Fibroblast of the aortic adventitia (primary cell): Measurements from ENCODE around the gene PRSS21. TPM values are rescaled to one million over a fixed set of nuclear protein-coding genes. Genes with fewer than 3 reads are reported as not detected.

Source experiments
- DNase-seq: peaks from one replicate; pipeline ENCODE4 v3.0.0-alpha.2; 2010; ENCODE audit warnings: low read depth
- H3K4me3 ChIP-seq: 2 replicates; pipeline ENCODE4 v1.5.1; 2011; ENCODE audit warnings: low read depth, mild to moderate bottlenecking, control low read depth, low read length, moderate library complexity
- CTCF ChIP-seq: IDR thresholded peaks from 2 replicates; pipeline ENCODE4 v1.5.1; 2011; ENCODE audit warnings: mild to moderate bottlenecking, low read length, control low read depth, inconsistent platforms; ENCODE audit not compliant: insufficient read depth
- total RNA-seq: library from RNA; depleted of rRNA; stranded (reverse); fragments of >200 nt; gene quantifications from 2 replicates; pipeline ENCODE4 v1.2.3, GENCODE V29; 2012; ENCODE audit warnings: low replicate concordance

PRSS21 gene
- total RNA-seq, 1 donor: 0.27 TPM

- no peak for TF ChIP-seq CTCF
- no peak for DNase-seq
- no peak overlapping the region for H3K4me3 ChIP-seq
Measured at GRCh38 chr16:2792940-2793339, 24.1 kb upstream of the PRSS21 start.

- peak; percentile 37 for DNase-seq
- no peak overlapping the region for H3K4me3 ChIP-seq
- TF ChIP-seq CTCF: no peak
Measured at GRCh38 chr16:2795395-2796143, 21.5 kb upstream of the PRSS21 start.

- TF ChIP-seq CTCF: no peak
- DNase-seq: no peak
- no peak overlapping the region for H3K4me3 ChIP-seq
Measured at GRCh38 chr16:2798723-2799204, 18.3 kb upstream of the PRSS21 start.

- no peak for DNase-seq
- no peak for TF ChIP-seq CTCF
- H3K4me3 ChIP-seq: no peak overlapping the region
Measured at GRCh38 chr16:2799205-2799858, 17.7 kb upstream of the PRSS21 start.

- H3K4me3 ChIP-seq: no peak overlapping the region
- TF ChIP-seq CTCF: no peak
- DNase-seq: no peak
Measured at GRCh38 chr16:2799859-2800226, 17.2 kb upstream of the PRSS21 start.

- no peak for DNase-seq
Measured at GRCh38 chr16:2803545-2804195, 13.4 kb upstream of the PRSS21 start.

More at GRCh38 chr16:2803545-2804195, 13.4 kb upstream of the PRSS21 start:
- H3K4me3 ChIP-seq: no peak overlapping the region
- TF ChIP-seq CTCF: no peak
